Measurements from ENCODE around the gene HEATR5B. TPM values are rescaled to one million over a fixed set of nuclear protein-coding genes. Genes with fewer than 3 reads are reported as not detected.

Gene HEATR5B
- total and polyA plus RNA-seq, 7 donors = 3.0 to 6.9 (median 5.4) TPM

DNA sequence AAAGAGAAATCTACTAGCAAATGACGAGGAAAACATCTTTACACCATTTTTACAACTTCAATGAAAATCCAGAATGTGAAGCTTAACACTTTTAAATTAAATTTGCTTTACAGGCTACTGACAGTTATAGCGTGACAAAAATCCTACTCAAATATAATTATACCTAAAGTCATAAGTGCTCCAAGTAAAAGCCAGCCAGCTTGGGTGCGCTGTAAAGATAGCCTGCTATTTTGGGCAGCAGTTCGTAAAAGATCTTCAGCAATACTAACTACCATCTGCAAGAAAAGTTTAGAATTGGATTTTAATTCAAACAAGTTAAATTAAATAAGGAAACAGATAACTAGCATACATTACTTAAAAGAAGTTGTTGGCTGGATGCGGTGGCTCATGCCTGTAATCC lies 22.4 kb downstream of the HEATR5B start:
- Histone ChIP-seq H3K36me3 (ENCODE audit: insufficient read depth in 1 of 2, low read depth in 1 of 2) (peaks cover 8 to 98% of the 10 kb centered on the region in 2 donors), H3K27ac (no peak overlapping the region), H3K9me3 (no peaks in the 10 kb centered on the region), H3K4me1 (no peaks in the 10 kb centered on the region), H3K27me3 (ENCODE audit: insufficient read depth in 3 of 3, low read length in 2 of 3) (no peaks in the 10 kb centered on the region), H3K4me3 (no peak overlapping the region)
- no peak for ATAC-seq
- TF ChIP-seq, protein P1, sequence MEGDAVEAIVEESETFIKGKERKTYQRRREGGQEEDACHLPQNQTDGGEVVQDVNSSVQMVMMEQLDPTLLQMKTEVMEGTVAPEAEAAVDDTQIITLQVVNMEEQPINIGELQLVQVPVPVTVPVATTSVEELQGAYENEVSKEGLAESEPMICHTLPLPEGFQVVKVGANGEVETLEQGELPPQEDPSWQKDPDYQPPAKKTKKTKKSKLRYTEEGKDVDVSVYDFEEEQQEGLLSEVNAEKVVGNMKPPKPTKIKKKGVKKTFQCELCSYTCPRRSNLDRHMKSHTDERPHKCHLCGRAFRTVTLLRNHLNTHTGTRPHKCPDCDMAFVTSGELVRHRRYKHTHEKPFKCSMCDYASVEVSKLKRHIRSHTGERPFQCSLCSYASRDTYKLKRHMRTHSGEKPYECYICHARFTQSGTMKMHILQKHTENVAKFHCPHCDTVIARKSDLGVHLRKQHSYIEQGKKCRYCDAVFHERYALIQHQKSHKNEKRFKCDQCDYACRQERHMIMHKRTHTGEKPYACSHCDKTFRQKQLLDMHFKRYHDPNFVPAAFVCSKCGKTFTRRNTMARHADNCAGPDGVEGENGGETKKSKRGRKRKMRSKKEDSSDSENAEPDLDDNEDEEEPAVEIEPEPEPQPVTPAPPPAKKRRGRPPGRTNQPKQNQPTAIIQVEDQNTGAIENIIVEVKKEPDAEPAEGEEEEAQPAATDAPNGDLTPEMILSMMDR (IDR thresholded peaks at IDR 0.05) = no peak
- WGBS, 3 donors = 74 to 94% (median 86%) methylated on average over 5 of the region's 5 CpGs
- intact Hi-C loops (cut with DNase I) = no loop called here
- DNase-seq = no peak

DNA sequence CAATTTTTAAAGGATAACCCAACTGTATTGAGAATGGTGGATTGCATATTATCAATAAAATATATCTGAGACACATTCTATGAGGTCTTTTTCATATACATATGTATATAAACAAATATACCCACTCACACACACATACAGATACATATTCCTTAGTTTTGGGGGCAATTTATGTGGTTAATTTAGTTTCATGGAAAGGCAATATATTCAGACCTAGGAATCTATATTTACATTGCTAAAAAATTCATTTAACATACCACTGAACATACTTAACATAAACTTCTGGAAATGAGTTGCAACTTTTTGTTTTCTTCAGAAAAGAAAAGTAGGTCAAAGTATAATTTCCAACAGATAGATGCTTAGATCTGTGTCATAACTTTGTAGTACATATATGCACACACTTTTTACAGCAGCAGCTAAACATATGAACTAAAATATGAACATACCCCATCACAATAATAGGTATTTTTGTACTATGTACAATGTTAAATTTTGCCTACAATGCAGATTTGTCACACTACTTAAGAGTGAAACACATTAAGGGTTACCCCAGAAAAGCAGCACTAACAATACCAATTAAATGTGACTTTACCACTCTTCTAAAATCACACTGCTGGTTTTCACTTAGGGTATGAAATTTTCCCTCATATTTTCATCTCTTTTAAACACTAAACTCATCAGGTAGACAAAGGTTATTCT lies 23.0 kb downstream of the HEATR5B start:
- no peaks in the 10 kb centered on the region for H3K4me1 ChIP-seq
- TF ChIP-seq, protein P1 (IDR thresholded peaks at IDR 0.05) = no peak
- H3K4me3 ChIP-seq = no peak overlapping the region
- no peak overlapping the region for H3K27ac ChIP-seq
- ATAC-seq = no peak
- no peaks in the 10 kb centered on the region for H3K27me3 ChIP-seq (ENCODE audit: insufficient read depth in 3 of 3, low read length in 2 of 3)
- DNase-seq = no peak
- peaks cover 8 to 98% of the 10 kb centered on the region in 2 donors for H3K36me3 ChIP-seq (ENCODE audit: insufficient read depth in 1 of 2, low read depth in 1 of 2)
- no peaks in the 10 kb centered on the region for H3K9me3 ChIP-seq
- intact Hi-C loops (cut with DNase I) = no loop called here

DNA sequence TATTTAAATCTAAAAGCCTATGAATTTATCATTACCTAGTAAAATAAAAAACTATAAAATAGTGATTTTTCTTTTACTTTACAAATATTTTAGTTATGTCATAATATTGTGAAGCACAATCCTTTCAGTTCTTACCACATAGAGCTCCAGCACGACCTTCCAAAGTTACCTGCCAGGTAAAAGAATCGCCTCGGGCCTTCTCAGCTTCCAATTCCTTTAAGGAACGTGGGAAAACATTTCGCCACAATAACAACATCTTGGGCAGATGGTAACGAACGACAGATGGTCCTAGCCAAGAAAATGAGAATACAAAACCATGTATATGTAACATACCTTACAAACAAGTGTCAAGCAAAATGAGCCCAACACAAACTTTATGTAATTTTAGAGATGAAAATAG lies 23.7 kb downstream of the HEATR5B start:
- no peak for ATAC-seq
- DNase-seq = no peak
- intact Hi-C loops (cut with DNase I) = no loop called here
- 91 to 92% (median 92%) methylated on average over 7 of the region's 7 CpGs for WGBS, 3 donors
- Histone ChIP-seq H3K4me1 (no peaks in the 10 kb centered on the region), H3K9me3 (no peaks in the 10 kb centered on the region), H3K4me3 (no peak overlapping the region), H3K27ac (no peak overlapping the region), H3K36me3 (ENCODE audit: insufficient read depth in 1 of 2, low read depth in 1 of 2) (peaks cover 8 to 98% of the 10 kb centered on the region in 2 donors), H3K27me3 (ENCODE audit: insufficient read depth in 3 of 3, low read length in 2 of 3) (no peaks in the 10 kb centered on the region)
- TF ChIP-seq, protein P1 (IDR thresholded peaks at IDR 0.05) = no peak

DNA sequence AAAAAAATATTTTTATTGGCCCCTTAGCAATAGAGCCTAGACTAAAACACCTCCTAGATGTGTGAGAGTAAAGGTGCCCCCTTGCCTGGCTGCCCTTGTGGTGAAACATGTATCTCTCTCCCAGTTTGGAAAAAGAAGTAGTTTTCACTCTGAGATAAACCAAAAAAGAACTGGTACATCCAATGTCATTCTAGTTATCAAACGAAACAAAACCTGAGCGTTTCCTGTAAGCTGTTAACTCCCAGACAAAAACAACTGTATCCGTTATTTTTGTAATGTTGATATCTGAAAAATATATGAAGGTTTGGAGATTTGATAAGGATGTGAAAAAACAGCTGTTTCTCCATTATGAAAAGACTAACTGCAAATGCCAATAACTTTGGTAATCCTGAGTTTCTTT lies 24.3 kb downstream of the HEATR5B start:
- Histone ChIP-seq H3K4me1 (no peaks in the 10 kb centered on the region), H3K9me3 (no peaks in the 10 kb centered on the region), H3K27ac (no peak overlapping the region), H3K4me3 (no peak overlapping the region), H3K27me3 (ENCODE audit: insufficient read depth in 3 of 3, low read length in 2 of 3) (no peaks in the 10 kb centered on the region), H3K36me3 (ENCODE audit: insufficient read depth in 1 of 2, low read depth in 1 of 2) (peaks cover 8 to 98% of the 10 kb centered on the region in 2 donors)
- TF ChIP-seq, protein P1 (IDR thresholded peaks at IDR 0.05) = no peak
- ATAC-seq (no peak), DNase-seq (no peak)
- intact Hi-C loops (cut with DNase I) = no loop called here
- 92 to 97% (median 94%) methylated on average over 3 of the region's 3 CpGs for WGBS, 3 donors

Measured in psoas muscle (tissue), 8 donors.